Stomach smooth muscle (tissue), 2 donors: ENCODE results near the gene GSTA2.
"Not testable (repeated sequence)": the region's sequence is repeated elsewhere in the genome, so short reads cannot be mapped to it uniquely, and the experiment has no call there.

Source experiments
- H3K27ac ChIP-seq: one replicate; pipeline ENCODE4 v1.7.0; 2013; ENCODE audit warnings: mild to moderate bottlenecking, low read length, inconsistent platforms
- H3K27me3 ChIP-seq, 2 donors: one replicate each; pipeline ENCODE4 v1.7.0; 2013; ENCODE audit warnings: low read length in 2 of 2; ENCODE audit not compliant: insufficient read depth in 2 of 2, control insufficient read depth in 1 of 2
- H3K36me3 ChIP-seq, 2 donors: one replicate each; pipeline ENCODE4 v1.7.0; 2013; ENCODE audit warnings: low read length in 2 of 2; ENCODE audit not compliant: control insufficient read depth in 2 of 2, insufficient read depth in 2 of 2
- H3K4me1 ChIP-seq: one replicate; pipeline ENCODE4 v1.7.0; 2013; ENCODE audit warnings: low read length; ENCODE audit not compliant: control insufficient read depth, insufficient read depth
- H3K4me3 ChIP-seq, 2 donors: one replicate each; pipeline ENCODE4 v1.7.0; 2013; ENCODE audit warnings: low read length in 2 of 2
- H3K9ac ChIP-seq, 2 donors: one replicate each; pipeline ENCODE4 v1.7.0; 2013; ENCODE audit warnings: low read length in 2 of 2, mild to moderate bottlenecking in 1 of 2
- H3K9me3 ChIP-seq, 2 donors: one replicate each; pipeline ENCODE4 v1.7.0; 2013; ENCODE audit warnings: low read length in 2 of 2; ENCODE audit not compliant: control insufficient read depth in 2 of 2
- donor health status: healthy.
- donor health status: Pancreatic carcinoma.

GSTA2 gene

DNA sequence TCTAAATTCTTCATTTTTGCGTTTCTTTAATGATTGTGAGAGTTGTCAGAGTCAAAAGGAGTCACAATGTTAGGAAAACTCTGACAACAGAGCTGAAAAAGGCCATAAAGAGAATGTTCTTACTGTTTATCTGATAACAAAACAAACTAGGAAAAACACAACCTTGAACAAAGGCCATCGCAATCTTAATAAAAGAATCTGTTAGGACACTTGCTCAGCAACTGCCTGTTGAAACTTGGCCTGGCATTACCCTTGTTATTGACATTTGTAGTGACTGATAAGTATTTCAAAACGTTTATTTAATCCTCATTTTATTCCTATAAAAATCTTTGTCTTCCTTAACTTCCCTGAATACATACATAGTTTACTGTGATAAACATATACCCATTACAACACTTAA, 24.6 kb upstream of the GSTA2 start:
- Histone ChIP-seq H3K36me3 (no peaks in the 10 kb centered on the region), H3K9ac (no peak overlapping the region), H3K27ac (no peak overlapping the region), H3K4me1 (no peaks in the 10 kb centered on the region), H3K9me3 (no peaks in the 10 kb centered on the region), H3K27me3 (no peaks in the 10 kb centered on the region), H3K4me3 (no peak overlapping the region)

DNA sequence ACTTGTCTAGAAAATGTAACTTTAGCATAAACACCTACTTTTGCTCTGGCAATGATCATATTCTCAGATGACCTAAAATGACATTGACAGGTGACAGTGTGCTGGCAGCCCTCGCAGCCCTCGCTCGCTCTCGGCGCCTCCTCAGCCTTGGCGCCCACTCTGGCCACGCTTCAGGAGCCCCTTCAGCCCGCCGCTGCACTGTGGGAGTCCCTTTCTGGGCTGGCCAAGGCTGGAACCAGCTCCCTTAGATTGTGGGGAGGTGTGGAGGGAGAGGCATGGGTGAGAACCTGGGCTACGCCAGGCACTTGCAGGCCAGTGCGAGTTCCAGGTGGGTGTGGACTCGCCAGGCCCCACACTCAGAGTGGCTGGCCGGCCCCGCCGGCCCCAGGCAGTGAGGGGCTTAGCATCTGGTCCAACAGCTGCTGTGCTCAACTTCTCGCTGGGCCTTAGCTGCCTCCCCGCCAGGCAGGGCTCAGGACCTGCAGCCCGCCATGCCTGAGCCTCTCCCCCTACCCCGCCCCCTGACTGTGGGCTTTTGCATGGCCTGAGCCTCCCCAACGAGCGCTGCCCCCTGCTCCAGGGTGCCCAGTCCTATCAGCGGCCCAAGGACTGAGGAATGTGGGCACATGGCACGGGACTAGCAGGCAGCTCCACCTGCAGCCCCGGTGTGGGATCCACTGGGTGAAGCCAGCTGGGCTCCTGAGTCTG, 23.1 kb upstream of the GSTA2 start:
- Histone ChIP-seq H3K27ac (no peak overlapping the region), H3K27me3 (no peaks in the 10 kb centered on the region), H3K36me3 (no peaks in the 10 kb centered on the region), H3K4me1 (no peaks in the 10 kb centered on the region), H3K9me3 (no peaks in the 10 kb centered on the region), H3K9ac (no peak overlapping the region), H3K4me3 (no peak overlapping the region)

DNA sequence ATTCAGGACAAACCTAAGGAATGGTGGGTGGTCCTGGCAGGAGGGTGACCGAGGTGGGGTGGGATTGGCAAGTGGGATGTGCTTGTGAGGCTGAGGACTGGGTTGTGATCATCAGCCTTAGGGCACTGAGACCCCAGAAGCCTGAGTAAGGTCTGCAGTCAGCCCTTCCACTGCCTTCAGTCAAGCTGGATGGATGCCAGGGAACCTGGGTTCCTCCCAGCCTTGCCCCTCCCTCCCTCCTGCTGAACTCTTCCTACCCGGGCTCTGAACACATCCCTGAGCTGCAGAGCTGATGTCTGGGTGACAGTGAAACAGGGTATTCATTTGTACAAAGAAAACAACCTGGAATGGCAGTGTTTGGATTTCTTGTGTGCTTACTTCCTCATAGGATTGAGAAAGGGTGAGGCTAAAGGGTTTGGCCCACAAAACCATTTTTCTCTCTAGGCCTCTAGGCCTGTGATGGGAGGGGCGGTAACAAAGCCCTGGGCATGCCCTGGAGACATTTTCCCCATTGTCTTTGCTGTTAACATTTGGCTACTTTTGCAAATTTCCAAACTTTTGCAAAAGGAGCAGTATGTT, 19.5 kb upstream of the GSTA2 start:
- H3K27ac ChIP-seq, H3K9me3 ChIP-seq, H3K9ac ChIP-seq, H3K4me3 ChIP-seq, H3K36me3 ChIP-seq, H3K27me3 ChIP-seq, H3K4me1 ChIP-seq: not testable (repeated sequence)

DNA sequence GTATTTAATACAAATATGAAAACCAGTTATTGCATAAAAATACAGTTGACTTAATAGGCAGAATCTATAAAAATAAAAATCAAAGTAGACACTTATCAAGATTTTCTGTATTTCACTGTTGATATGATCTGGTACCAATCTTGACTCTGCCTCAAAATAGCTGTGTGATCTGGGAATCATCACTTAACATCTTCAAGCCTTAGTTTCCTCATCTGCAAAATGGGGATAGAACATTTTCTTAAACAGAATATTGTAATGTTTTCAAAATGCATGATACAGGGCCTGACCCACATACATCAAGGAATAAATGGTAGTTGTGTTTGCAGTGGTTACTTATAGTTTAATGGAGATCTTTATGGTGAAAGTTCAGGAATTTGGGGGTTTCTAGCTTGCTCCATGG, 18.9 kb upstream of the GSTA2 start:
- not testable (repeated sequence) for H3K9ac ChIP-seq, H3K4me3 ChIP-seq, H3K4me1 ChIP-seq, H3K36me3 ChIP-seq, H3K9me3 ChIP-seq, H3K27me3 ChIP-seq, H3K27ac ChIP-seq

DNA sequence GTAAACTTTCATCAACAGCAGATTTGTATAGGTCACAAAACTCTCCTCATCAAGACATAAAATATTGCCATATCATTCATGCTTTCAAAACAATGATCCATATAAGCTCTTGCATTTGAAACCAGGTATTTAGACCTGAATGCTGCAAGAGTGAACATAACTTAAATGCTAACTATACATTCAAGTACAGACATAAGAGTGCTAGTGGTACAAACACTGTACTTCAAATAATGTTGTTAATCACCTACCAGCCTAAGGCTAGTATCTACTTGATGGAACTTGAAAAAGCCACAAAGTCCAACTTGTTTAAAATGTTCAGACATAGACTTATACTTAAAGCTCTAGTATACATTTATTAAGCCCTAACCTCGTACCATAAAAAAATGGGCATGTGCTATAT, 16.0 kb upstream of the GSTA2 start:
- H3K4me1 ChIP-seq, result no peaks in the 10 kb centered on the region
- no peak overlapping the region for H3K4me3 ChIP-seq
- no peaks in the 10 kb centered on the region for H3K36me3 ChIP-seq

DNA sequence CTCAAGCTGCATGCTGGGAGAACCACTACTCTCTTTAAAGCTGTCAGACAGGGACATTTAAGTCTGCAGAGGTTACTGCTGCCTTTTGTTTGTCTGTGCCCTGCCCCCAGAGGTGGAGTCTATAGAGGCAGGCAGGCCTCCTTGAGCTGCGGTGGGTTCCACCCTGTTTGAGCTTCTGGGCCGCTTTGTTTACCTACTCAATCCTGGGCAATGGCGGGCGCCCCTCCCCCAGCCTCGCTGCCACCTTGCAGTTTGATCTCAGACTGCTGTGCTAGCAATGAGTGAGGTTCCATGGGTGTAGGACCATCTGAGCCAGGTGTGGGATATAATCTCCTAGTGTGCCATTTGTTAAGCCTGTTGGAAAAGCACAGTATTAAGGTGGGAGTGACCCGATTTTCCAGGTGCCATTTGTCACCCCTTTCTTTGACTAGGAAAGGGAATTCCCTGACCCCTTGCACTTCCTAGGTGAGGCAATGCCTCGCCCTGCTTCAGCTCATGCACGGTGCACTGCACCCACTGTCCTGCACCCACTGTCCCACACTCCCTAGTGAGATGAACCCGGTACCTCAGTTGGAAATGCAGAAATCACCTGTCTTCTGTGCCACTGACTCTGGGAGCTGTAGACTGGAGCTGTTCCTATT, 13.6 kb upstream of the GSTA2 start:
- not testable (repeated sequence) for H3K9me3 ChIP-seq, H3K4me1 ChIP-seq, H3K27ac ChIP-seq, H3K4me3 ChIP-seq, H3K36me3 ChIP-seq, H3K27me3 ChIP-seq, H3K9ac ChIP-seq

More for the DNA sequence above, 16.0 kb upstream of the GSTA2 start:
- Histone ChIP-seq H3K27ac (no peak overlapping the region), H3K9me3 (no peaks in the 10 kb centered on the region), H3K27me3 (no peaks in the 10 kb centered on the region), H3K9ac (no peak overlapping the region)

DNA sequence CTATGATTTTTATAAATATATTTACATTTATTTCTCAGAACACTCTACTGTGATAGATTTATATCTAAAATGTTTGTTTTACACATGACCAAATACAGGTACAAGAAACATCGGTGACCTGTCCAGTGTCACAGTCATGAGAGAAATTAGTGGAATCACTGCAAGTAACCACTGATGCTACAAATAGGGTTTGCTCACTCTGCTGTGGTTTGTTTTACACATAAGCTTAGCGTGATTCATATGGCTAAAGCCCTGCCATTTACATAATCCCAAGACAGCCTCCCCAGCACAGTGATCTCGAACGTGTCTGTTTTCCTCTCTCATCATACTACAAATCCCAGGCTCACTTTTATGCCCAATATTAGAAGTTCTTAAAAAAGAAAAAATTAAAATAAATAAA, 6.1 kb upstream of the GSTA2 start:
- H3K9me3 ChIP-seq, H3K9ac ChIP-seq, H3K27ac ChIP-seq, H3K4me3 ChIP-seq, H3K27me3 ChIP-seq, H3K36me3 ChIP-seq, H3K4me1 ChIP-seq: not testable (repeated sequence)

DNA sequence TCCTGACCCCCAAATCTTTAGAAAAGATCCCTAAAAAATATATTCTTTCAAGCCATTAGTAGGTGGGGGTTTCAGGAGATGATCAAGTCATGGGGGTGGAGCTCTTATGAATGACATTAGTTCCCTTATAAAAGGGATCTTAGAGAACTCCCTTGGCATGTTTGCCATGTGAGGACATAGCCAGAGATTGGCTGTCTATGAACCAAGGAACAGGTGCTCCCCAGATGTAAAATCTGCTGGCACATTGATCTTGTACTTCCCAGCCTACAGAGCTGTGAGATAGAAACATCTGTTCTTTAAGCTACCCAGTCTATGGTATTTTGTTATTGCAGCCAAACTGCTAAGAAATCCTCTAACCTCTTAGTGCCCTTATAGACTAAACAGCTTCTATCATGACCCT, 4.4 kb upstream of the GSTA2 start:
- H3K9me3 ChIP-seq, H3K4me1 ChIP-seq, H3K9ac ChIP-seq, H3K36me3 ChIP-seq, H3K27me3 ChIP-seq, H3K27ac ChIP-seq, H3K4me3 ChIP-seq: not testable (repeated sequence)

DNA sequence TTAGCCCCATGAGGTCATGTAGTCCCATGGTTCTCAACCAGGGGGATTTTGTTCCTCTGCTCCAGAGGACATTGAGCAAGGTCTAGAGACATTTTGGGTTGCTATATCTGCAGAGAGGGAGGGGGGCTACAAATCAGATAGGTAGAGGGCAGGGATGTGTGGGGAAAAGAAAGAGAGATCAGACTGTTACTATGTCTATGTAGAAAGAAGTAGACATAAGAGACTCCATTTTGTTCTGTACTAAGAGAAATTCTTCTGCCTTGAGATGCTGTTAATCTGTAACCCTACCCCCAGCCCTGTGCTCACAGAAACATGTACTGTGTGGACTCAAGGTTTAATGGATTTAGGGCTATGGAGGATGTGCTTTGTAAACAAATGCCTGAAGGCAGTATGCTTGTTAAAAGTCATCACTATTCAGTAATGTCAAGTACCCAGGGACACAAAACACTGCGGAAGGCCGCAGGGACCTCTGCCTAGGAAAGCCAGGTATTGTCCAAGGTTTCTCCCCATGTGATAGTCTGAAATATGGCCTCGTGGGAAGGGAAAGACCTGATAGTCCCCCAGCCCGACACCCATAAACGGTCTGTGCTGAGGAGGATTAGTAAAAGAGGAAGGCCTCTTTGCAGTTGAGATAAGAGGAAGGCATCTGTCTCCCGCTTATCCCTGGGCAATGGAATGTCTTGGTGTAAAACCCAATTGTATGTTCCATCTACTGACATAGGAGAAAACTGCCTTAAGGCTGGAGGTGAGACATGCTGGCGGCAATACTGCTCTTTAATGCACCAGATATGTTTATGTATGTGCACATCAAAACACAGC, 1.4 kb downstream of the GSTA2 start:
- not testable (repeated sequence) for H3K27me3 ChIP-seq, H3K27ac ChIP-seq, H3K9me3 ChIP-seq, H3K9ac ChIP-seq, H3K36me3 ChIP-seq, H3K4me3 ChIP-seq, H3K4me1 ChIP-seq

DNA sequence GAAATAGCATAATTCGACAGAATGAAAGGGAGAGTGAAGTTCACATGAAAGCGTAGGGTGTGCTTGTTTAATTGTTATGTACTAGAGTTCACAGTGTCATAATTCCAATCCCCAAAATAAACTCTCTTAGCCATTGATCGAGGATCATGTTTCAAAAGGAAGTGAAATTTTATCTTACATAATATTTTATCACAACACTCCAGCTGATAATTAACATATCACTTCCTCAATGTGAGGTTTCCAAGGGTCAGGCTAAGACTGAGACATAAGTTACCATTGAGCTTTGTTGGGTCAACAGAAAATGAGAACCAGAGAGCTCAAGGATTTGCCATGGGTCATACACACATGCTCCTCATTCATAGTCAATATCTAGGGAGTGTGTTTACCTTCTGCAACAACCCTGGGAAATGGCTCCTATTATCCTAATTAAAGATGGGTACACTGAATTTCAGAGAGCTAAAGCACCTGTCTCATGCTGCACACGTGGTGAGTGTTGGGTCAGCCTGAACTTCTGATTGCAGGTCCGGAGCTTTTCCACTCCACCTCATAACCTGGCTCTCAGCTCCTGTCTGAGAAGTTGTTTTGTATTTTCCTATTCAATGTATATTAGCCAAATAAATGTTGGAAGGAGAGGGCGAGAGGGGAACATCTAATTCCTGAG, 3.0 kb downstream of the GSTA2 start:
- Histone ChIP-seq H3K9ac (no peak overlapping the region), H3K36me3 (no peaks in the 10 kb centered on the region), H3K4me3 (no peak overlapping the region), H3K9me3 (no peaks in the 10 kb centered on the region), H3K4me1 (no peaks in the 10 kb centered on the region), H3K27ac (no peak overlapping the region), H3K27me3 (no peaks in the 10 kb centered on the region)
